ENCODE data around the gene PTPN1. TPM values are rescaled to one million over a fixed set of nuclear protein-coding genes. Genes with fewer than 3 reads are reported as not detected.

PTPN1 gene
- total and polyA plus RNA-seq, 10 donors = 20.5 to 84.9 (median 68.6) TPM

DNA sequence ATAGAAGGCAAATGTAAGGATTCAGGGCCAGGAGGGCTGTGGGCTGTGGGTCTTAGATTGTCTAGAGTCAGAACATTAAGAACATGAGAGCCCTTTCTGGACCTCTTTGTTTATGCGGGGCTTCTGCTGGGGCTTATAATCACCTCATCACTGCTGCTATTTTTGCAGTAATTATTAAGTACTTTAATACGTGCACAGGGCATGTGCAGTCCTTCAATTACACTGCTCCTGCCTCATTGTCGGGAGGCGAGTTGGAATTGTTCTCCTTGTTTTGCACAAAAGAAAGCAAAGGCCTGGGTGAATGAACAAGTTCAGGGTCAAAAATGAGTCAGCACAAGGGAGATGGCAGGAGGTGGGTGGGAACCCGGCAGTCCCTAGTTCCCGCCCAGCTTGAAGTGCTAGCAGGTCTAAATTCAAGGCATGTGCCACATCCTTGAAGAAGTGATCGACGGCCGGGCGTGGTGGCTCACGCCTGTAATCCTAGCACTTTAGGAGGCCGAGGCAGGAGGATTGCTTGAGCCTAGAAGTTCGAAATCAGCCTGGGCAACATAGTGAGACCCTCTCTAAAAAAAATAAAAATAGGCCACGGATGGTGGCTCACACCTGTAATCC lies 34.4 kb upstream of the PTPN1 start:
- no peaks in the 10 kb centered on the region for H3K9me3 ChIP-seq
- H3K36me3 ChIP-seq = no peaks in the 10 kb centered on the region
- intact Hi-C loops (cut with DNase I; ENCODE audit: low total_unique reads) = no loop called here
- no peak for DNase-seq
- H3K27ac ChIP-seq = peak overlapping the region in 6 of 8 donors; percentile 35 to 69 (median 50)
- no peaks in the 10 kb centered on the region for H3K27me3 ChIP-seq (replicated peaks in 1 of 7)
- WGBS, 5 donors = 57 to 76% (median 68%) methylated on average over 14 of the region's 14 CpGs
- peaks cover 5 to 72% (median 59%) of the 10 kb centered on the region in 6 donors for H3K4me1 ChIP-seq
- TF ChIP-seq POLR2A (IDR thresholded peaks at IDR 0.05) (no peak), CTCF (IDR thresholded peaks at IDR 0.05 in 8 of 11, conservative IDR thresholded peaks at IDR 0.05 in 3 of 11) (no peak), POLR2AphosphoS5 (IDR thresholded peaks at IDR 0.05) (peak in 2 of 3 donors; percentile 31 to 38)
- H3K4me3 ChIP-seq = no peak overlapping the region

GRCh38 chr20:50477239-50477872 lies 32.8 kb upstream of the PTPN1 start:
- intact Hi-C loops (cut with DNase I; ENCODE audit: low total_unique reads) = no loop called here
- no peak for TF ChIP-seq POLR2AphosphoS5 (IDR thresholded peaks at IDR 0.05)
- no peak for TF ChIP-seq CTCF (IDR thresholded peaks at IDR 0.05 in 8 of 11, conservative IDR thresholded peaks at IDR 0.05 in 3 of 11)
- no peak for TF ChIP-seq POLR2A (IDR thresholded peaks at IDR 0.05)
- Histone ChIP-seq H3K9me3 (no peaks in the 10 kb centered on the region), H3K4me1 (peaks cover 0 to 58% (median 46%) of the 10 kb centered on the region in 6 donors), H3K4me3 (no peak overlapping the region), H3K27me3 (replicated peaks in 1 of 7) (no peaks in the 10 kb centered on the region), H3K27ac (no peak overlapping the region), H3K36me3 (no peaks in the 10 kb centered on the region)
- WGBS, 5 donors = 76 to 93% (median 92%) methylated on average over 5 of the region's 5 CpGs
- DNase-seq = no peak

- H3K36me3 ChIP-seq = no peaks in the 10 kb centered on the region
- H3K27me3 ChIP-seq (replicated peaks in 1 of 7) = no peaks in the 10 kb centered on the region
- H3K4me3 ChIP-seq = no peak overlapping the region
- no peak for TF ChIP-seq POLR2A (IDR thresholded peaks at IDR 0.05)
- TF ChIP-seq CTCF (IDR thresholded peaks at IDR 0.05 in 8 of 11, conservative IDR thresholded peaks at IDR 0.05 in 3 of 11) = peak; percentile 55 to 90 (median 79)
- peak; percentile 30 to 75 (median 59) for TF ChIP-seq POLR2AphosphoS5 (IDR thresholded peaks at IDR 0.05)
- H3K9me3 ChIP-seq = no peaks in the 10 kb centered on the region
- peaks cover 0 to 58% (median 47%) of the 10 kb centered on the region in 6 donors for H3K4me1 ChIP-seq
- DNase-seq = peak; percentile 92
- 36 to 46% (median 44%) methylated on average over 22 of the region's 22 CpGs for WGBS, 5 donors
- intact Hi-C loops (cut with DNase I; ENCODE audit: low total_unique reads) = no loop called here
- peak overlapping the region in 1 of 8 donors; percentile 48 for H3K27ac ChIP-seq
These were observed 31.8 kb upstream of the PTPN1 start for GRCh38 chr20:50478162-50478990.
